Measurements from ENCODE around the gene CX3CL1. TPM values are rescaled to one million over a fixed set of nuclear protein-coding genes. Genes with fewer than 3 reads are reported as not detected.

Gene CX3CL1
- total and polyA plus RNA-seq, 9 donors = 2.2 to 12.2 (median 6.9) TPM

DNA sequence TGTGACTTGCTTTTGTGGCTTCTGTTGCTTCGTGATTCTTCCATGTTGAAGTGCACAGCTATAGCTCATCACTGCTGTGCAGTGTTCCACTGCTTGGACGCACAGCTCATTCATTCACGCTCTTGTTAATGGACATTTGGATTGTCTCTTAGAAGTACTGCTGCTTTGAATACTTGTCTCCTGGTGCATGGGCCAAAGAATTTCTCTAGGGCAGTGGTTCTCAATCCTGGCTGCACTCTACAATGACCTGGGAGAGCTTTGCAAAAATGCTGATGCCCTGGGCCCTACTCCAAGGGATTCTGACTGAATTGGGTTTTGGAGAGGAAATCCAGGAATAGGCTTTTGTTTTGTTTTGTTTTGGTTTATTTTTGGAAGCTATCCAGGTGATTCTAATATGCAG, 52.3 kb downstream of the CX3CL1 start:
- DNase-seq = no peak
- Histone ChIP-seq H3K36me3 (no peaks in the 10 kb centered on the region), H3K27ac (no peak overlapping the region), H3K27me3 (no peaks in the 10 kb centered on the region), H3K9me3 (no peaks in the 10 kb centered on the region), H3K4me1 (ENCODE audit: insufficient read depth) (peaks cover 4% of the 10 kb centered on the region), H3K4me3 (no peak overlapping the region)
- TF ChIP-seq EP300 (IDR thresholded peaks at IDR 0.05) = no peak
- TF ChIP-seq POLR2A (IDR thresholded peaks at IDR 0.05) = no peak
- TF ChIP-seq, protein P1, sequence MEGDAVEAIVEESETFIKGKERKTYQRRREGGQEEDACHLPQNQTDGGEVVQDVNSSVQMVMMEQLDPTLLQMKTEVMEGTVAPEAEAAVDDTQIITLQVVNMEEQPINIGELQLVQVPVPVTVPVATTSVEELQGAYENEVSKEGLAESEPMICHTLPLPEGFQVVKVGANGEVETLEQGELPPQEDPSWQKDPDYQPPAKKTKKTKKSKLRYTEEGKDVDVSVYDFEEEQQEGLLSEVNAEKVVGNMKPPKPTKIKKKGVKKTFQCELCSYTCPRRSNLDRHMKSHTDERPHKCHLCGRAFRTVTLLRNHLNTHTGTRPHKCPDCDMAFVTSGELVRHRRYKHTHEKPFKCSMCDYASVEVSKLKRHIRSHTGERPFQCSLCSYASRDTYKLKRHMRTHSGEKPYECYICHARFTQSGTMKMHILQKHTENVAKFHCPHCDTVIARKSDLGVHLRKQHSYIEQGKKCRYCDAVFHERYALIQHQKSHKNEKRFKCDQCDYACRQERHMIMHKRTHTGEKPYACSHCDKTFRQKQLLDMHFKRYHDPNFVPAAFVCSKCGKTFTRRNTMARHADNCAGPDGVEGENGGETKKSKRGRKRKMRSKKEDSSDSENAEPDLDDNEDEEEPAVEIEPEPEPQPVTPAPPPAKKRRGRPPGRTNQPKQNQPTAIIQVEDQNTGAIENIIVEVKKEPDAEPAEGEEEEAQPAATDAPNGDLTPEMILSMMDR (IDR thresholded peaks at IDR 0.05) = no peak
- intact Hi-C loops (cut with DNase I) = loop anchor here in 1 of 4 donors (5.0 kb wide), 1 partner anchor 342 kb away; no protein-coding TSS in a partner anchor
- 43 to 62% (median 50%) methylated on average over 3 of the region's 3 CpGs for WGBS, 3 donors

DNA sequence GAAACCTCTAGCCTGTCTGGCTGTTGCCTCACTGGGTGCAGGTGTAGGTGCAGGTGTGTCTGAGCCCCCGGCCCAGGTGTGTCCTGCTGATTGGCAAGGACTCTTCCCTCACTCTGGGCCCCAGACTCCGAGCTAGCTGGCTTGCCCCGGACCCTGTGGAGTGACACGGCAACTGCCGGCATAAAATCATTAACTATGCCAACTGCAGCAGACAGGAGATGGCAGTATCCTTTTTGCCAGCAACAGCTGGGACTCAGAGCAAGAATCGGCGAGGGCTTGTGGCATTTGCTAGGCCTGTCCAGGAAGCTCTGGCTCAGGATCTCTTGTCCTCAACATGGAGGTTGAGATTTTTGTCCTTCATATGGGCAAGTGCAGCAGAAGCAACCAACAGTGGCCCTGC, 54.1 kb downstream of the CX3CL1 start:
- DNase-seq = no peak
- no peaks in the 10 kb centered on the region for H3K9me3 ChIP-seq
- WGBS, 3 donors = 79 to 89% (median 85%) methylated on average over 4 to 7 of the region's 7 CpGs
- intact Hi-C loops (cut with DNase I) = no loop called here
- no peak overlapping the region for H3K27ac ChIP-seq
- H3K27me3 ChIP-seq = no peaks in the 10 kb centered on the region
- TF ChIP-seq, protein P1 (IDR thresholded peaks at IDR 0.05) = no peak
- TF ChIP-seq EP300 (IDR thresholded peaks at IDR 0.05) = no peak
- TF ChIP-seq POLR2A (IDR thresholded peaks at IDR 0.05) = no peak
- peaks cover 4% of the 10 kb centered on the region for H3K4me1 ChIP-seq (ENCODE audit: insufficient read depth)
- no peaks in the 10 kb centered on the region for H3K36me3 ChIP-seq
- no peak overlapping the region for H3K4me3 ChIP-seq

DNA sequence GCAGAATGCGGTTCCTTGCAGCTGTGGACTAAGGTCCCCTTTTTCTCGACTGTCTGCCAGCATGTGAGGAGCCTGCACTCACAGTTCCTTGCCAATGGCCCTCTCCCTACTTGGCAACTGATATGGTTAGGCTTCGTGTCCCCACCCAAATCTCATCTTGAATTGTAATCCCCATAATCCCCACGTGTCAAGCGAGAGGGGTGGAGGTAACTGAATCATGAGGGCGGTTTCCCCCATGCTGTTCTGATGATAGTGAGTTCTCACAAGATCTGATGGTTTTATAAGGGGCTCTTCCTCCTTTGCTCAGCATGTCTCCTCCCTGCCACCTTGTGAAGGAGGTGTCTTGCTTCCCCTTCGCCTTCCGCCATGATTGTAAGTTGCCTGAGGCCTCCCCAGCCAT, 55.0 kb downstream of the CX3CL1 start:
- peaks cover 2% of the 10 kb centered on the region for H3K4me1 ChIP-seq (ENCODE audit: insufficient read depth)
- TF ChIP-seq, protein P1 (IDR thresholded peaks at IDR 0.05) = no peak
- TF ChIP-seq EP300 (IDR thresholded peaks at IDR 0.05) (no peak), POLR2A (IDR thresholded peaks at IDR 0.05) (no peak)
- H3K9me3 ChIP-seq = no peaks in the 10 kb centered on the region
- 78 to 90% (median 81%) methylated on average over 8 of the region's 8 CpGs for WGBS, 3 donors
- no peaks in the 10 kb centered on the region for H3K36me3 ChIP-seq
- no peak overlapping the region for H3K4me3 ChIP-seq
- peak in 1 of 5 donors; percentile 3 for DNase-seq
- no peaks in the 10 kb centered on the region for H3K27me3 ChIP-seq
- no peak overlapping the region for H3K27ac ChIP-seq
- intact Hi-C loops (cut with DNase I) = no loop called here

DNA sequence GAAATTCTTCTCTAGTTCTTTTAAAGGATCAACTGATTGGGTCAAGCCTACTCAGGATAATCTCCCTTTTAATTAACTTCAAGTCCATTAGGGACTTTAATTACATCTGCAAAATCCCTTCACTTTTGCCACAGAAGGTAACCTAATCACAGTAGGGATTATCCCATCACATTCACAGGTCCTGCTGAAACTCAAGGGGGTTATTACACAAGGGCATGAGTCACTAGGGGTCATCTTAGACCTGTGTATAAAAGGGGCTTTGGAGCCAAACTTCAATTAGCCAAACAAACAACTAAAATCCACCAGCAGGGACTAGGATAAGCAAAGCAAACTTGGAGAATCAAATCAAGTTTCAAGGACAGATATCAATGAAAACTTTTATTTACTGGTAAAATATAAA, 55.5 kb downstream of the CX3CL1 start:
- H3K36me3 ChIP-seq = no peaks in the 10 kb centered on the region
- DNase-seq = no peak
- no peak overlapping the region for H3K4me3 ChIP-seq
- no peaks in the 10 kb centered on the region for H3K9me3 ChIP-seq
- no peak for TF ChIP-seq EP300 (IDR thresholded peaks at IDR 0.05)
- TF ChIP-seq POLR2A (IDR thresholded peaks at IDR 0.05) = no peak
- TF ChIP-seq, protein P1 (IDR thresholded peaks at IDR 0.05) = no peak
- no peak overlapping the region for H3K27ac ChIP-seq
- intact Hi-C loops (cut with DNase I) = no loop called here
- H3K27me3 ChIP-seq = no peaks in the 10 kb centered on the region
- no peaks in the 10 kb centered on the region for H3K4me1 ChIP-seq (ENCODE audit: insufficient read depth)

Measured in ovary (tissue), 9 donors.